Measurements from ENCODE around the gene BNIP1. TPM values are rescaled to one million over a fixed set of nuclear protein-coding genes. Genes with fewer than 3 reads are reported as not detected.
"Not testable (repeated sequence)": the region's sequence is repeated elsewhere in the genome, so short reads cannot be mapped to it uniquely, and the experiment has no call there.

Gene BNIP1
- 13.8 TPM for total RNA-seq

GRCh38 chr5:173144200-173145176 lies at the start of gene BNIP1:
Gene BNIP1 (plus strand): TSS chr5:173144531. CDS start chr5:173144546, 15 bp downstream.
- DNase-seq: peak; percentile 98

- no peak for DNase-seq
Observed at GRCh38 chr5:173098787-173099186, 45.5 kb upstream of the BNIP1 start.

DNA sequence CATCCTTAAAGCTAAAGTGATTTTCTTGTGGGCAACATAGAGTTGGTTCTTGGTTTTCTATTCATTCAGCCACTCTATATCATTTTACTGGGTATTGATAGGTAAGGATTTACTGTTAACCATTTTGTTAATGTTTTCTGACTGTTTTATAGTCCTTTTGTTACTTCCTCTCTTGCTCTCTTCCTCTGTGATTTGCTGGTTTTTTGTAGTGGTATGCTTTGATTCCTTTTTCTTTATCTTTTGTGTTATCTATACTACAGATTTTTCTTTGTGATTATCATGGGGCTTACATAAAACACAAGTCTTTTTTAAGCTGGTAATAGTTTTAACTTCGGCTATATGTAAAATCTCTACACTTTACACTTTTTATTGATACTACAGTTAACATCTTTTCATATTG lies 44.9 kb upstream of the BNIP1 start:
- no peak for DNase-seq

- no peak for DNase-seq
Observed at GRCh38 chr5:173101245-173101644, 43.1 kb upstream of the BNIP1 start.

DNA sequence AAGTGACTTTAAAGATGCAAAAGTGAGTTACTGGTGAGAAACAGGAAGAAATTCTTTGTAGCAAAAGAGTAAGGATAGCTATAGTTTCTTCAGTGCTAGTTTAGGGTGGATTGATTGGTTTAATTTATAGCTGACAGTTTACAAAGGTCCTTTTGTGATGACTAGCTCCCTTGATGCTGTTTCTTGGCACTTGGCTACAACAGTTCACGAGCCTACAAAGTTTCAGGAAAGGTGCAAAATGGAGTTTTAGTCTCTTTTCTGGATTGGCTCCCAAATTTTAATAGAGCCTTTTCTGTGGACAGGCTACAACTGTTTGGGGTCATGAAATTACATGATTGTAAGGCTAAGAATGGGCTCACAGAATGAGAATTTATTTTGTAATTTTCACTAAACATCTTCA lies 40.9 kb upstream of the BNIP1 start:
- DNase-seq: no peak

GRCh38 chr5:173108914-173109313 lies 35.4 kb upstream of the BNIP1 start:
- no peak for DNase-seq

DNA sequence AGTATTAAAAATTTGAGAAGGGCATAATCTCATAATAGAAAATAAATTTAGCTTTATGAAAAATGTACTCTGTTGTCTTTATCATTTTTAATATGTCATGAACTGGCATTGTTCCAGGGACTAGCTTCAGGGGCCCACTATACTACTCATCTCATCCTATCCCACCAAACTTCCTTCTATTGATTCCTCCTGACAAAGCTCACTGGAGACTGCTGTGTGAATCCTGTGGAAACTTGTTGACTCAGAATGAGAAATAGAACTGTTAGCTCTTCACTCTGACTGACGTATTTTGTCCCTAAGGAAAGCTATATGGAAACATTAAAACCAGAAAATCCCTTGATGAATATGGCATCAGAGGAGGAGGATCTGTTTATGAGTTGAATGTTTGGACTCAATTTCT lies 29.8 kb upstream of the BNIP1 start:
- peak; percentile 4 for DNase-seq

GRCh38 chr5:173119719-173120118 lies 24.6 kb upstream of the BNIP1 start:
- DNase-seq: no peak

DNA sequence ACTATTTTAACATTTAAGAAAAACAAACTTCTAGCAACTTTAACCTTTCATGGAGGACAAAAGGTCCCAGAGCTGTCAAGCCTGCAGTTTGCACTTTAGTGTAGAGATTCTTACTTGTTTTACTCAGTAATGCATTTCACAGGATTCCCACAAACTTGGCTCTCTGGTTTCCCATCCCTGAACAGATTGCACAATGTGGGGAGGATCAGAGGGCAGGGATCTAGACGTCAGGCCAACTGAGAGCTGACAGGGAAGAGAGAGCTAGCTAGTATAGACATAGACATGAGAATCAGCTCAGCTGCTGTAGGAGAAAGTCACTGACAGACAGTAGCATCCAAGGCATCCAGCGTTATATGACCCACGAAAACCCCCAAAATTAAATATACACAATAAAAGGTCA lies 20.9 kb upstream of the BNIP1 start:
- DNase-seq: no peak

DNA sequence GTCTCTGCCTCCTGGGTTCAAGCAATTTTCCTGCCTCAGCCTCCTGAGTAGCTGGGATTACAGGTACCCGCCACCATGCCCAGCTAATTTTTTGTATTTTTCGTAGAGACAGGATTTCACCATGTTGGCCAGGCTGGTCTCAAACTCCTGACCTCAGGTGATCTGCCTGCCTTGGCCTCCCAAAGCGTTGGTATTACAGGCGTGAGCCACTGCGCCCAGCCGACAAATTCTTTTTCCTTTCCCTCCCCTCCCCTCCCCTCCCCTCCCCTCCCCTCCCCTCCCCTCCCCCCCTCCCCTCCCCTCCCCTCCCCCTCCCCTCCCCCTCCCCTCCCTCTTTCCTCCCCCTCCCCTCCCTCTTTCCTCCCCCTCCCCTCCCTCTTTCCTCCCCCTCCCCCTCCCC lies 12.2 kb upstream of the BNIP1 start:
- DNase-seq: not testable (repeated sequence)

DNA sequence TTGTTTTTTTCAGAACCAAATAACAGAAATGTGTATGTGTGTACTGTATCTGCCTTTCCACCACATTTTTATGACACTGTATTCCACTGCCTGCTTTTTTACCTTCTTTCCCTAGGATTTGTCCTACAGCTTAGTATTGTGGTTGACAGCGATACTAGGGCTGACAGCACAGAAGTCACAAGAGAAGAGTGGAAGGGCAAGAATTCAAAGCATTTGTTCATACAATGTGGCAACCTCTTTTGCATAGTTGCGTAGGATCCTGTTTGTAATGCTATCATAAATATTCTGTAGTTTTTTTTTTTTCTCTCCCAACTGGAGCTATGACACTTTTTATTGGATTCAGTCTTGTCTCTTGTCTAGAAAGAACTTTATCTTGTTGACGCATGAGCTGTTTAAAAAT lies 5.6 kb upstream of the BNIP1 start:
- no peak for DNase-seq

DNA sequence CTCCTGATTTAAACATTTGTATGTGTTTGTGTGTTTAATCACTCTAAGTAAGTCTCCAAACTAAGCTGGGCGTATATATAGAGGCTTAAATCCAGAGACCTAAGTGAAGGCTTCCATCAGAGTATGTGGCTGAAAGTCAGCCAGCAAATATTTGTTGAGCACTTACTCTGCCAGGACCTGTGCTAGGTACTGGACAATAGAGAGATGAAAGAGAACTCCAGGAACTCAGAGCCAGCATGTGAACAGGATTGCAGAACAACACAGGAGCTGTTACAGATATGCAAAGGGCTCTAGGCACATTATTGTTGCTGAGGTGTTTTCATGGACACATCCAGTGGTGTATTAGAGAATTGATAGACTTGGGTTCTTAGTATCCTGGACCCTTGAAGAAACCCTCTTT lies 4.7 kb upstream of the BNIP1 start:
- DNase-seq: no peak

DNA sequence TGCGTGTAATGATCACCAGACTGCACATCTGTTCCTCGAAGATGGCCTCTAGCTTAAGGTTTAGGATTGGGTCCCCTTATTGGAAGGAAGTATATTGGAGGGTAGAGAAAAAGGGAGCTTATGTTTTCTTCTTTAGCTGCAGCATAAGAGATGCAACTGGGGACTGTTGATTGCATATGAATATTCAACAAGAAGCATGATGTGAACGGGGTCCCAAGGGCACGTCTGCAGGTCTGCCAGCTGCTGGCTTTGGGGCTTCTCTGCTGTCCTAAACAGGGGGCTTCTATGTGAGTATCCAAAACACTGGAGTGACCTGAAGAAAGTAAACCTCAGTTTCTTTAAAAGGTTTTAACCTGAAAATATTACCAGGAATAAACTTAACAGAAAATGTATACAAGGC lies 3.6 kb upstream of the BNIP1 start:
- DNase-seq: no peak

DNA sequence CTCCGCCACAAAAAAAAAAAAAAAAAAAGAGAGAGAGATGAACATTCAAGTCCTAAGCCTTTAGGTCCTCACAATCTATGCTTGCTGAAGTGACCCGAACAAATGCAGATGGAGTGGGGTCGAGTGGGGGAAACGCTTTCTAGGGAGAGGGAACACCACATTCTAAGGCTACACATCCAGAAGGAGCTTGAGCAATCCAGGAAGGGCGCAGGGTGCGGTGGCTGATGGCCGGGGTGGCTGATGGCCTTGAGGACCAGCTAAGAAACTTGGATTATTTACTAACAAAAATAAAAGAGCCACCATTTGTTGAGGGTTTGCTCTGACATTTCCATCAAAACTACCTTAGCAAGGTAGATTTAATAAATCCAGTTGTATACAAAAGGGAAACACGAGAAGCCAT lies 764 bp upstream of the BNIP1 start:
- DNase-seq: no peak

- DNase-seq: no peak
Observed at GRCh38 chr5:173148354-173148753, 4.0 kb downstream of the BNIP1 start.

DNA sequence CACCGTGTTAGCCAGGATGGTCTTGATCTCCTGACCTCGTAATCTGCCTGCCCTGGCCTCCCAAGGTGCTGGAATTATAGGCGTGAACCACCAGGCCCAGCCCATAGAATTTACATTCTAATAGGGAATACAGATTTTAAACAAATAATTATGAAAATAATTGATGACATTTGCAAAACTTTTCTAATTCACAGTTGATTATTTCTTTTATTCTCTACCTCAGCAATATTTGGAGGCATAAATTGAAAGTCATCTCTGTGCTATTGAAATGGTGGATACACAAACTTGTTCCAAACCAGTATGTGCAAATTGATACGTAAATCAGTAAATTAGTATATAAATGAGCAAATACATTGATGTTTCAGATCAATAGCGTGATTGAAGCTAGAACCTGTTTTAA lies 8.2 kb downstream of the BNIP1 start:
- DNase-seq: no peak

DNA sequence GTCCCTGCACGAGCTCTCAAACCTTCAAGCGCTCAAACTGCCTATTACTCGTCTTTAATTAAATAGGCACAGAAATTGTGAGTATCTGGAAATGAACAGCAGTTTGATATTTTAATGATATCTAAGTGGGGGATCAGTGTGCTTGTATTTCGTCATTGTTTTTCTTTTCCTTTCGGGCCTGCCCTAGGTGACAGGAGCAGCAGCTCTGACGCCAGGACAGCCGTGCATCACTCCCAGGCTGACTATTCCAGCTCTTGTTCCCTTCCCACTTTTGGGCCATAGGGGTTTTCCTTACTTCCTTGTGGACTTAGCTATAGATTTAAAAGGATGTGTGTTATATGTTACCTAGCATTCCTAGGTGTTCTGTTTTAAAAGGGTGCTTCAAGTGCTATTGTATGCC lies 9.5 kb downstream of the BNIP1 start:
- DNase-seq: no peak

DNA sequence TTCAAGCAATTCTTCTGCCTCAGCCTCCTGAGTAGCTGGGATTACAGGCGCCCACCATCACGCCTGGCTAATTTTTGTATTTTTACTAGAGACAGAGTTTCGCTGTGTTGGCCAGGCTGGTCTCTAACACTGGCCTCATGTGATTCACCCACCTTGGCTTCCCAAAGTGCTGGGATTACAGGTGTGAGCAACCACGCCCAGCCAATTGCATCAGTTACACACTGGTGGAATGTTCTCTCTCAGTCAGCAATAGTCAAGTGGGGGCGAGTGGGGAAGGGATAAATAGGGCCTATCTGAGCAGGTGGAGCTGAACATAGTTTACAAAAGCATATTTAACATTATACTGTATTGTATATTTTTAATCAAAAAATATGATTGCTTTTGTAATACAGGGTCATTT lies 10.3 kb downstream of the BNIP1 start:
- DNase-seq: not testable (repeated sequence)

DNA sequence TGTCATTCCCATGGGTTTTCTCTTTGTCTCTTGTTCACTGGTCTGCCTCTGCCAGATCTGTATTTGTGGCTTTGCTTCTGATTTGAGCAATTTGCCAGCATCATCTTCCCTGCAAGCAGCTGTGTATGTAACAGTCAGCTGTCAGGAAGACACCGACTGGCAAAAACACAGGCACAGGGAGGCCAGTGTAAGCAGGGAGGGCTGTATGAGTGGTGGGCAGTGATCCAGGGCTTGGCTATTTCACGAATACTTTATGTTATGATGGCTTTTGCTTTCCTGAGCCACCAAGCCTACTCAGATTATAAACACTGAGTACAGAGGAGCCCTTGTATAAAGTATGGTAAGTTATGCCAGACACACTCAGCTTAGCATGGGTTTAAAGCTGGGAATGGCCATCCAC lies 11.6 kb downstream of the BNIP1 start:
- DNase-seq: peak; percentile 85

- no peak for DNase-seq
Observed at GRCh38 chr5:173158366-173158765, 14.0 kb downstream of the BNIP1 start.

DNA sequence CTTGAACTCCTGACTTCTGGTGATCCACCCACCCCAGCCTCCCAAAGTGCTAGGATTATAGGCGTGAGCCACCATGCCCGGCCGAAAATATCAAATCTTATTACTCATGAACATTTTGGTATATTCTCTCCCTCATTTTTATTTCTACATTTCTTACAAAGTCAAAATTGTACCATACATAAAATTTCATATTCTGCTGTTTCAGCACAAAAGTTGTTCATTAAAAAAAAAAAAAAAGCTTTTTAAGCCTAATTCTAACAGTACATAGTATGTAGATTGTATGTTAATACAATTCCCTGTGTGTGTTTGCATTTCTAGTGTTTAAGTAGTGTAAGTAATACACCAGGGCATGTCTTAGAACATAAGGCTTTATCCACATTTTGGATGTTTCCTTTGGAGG lies 14.9 kb downstream of the BNIP1 start:
- DNase-seq: no peak

DNA sequence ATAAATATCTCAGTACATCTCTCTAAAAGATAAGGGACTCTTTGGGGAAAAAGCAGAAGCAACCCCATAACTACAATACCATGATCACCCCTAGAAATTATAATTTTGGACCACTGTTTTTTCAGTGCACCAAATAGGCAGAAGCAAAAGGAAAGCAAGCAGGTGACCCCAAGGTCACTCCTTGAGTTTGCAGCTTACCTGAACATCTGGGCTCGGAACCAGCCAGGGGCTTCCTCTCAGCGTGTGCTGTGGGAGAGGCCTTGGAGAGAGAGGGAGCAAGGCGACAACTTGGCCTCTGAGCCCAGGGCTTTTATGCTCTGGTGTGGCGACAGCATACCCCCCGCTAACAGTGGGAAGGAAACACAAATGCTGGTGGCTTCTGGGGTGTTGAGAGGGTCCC lies 16.8 kb downstream of the BNIP1 start:
- DNase-seq: no peak

- DNase-seq: no peak
Observed at GRCh38 chr5:173163219-173163618, 18.9 kb downstream of the BNIP1 start.

All from tongue (tissue), 2 donors.